H1 (cell line): ENCODE measurements around the gene PNMA8C. TPM values are rescaled to one million over a fixed set of nuclear protein-coding genes. Genes with fewer than 3 reads are reported as not detected.

Source experiments
- HDAC6 ChIP-seq: IDR thresholded peaks from one replicate; pipeline ENCODE4 v1.7.1; 2012; ENCODE audit warnings: low read depth, mild to moderate bottlenecking, inconsistent platforms, low read length, moderate library complexity
- RXRA ChIP-seq: IDR thresholded peaks from 2 replicates; pipeline ENCODE4 v1.6.1; 2011; ENCODE audit warnings: low read depth, mild to moderate bottlenecking, low read length, moderate library complexity; ENCODE audit not compliant: insufficient read depth
- TCF12 ChIP-seq: IDR thresholded peaks from 2 replicates; pipeline ENCODE4 v1.6.1; 2011; ENCODE audit warnings: low read depth, mild to moderate bottlenecking, low read length
- USF2 ChIP-seq: IDR thresholded peaks from 2 replicates; pipeline ENCODE4 v1.6.1; 2011; ENCODE audit warnings: low read length, improper control_type of control experiment
- YY1 ChIP-seq: IDR thresholded peaks from 2 replicates; pipeline ENCODE4 v1.6.1; 2011; ENCODE audit warnings: low read depth, mild to moderate bottlenecking, low read length
- polyA plus RNA-seq, 7 experiments: library from polyadenylated mRNA; depleted of rRNA in 3 of 7; stranded (reverse) in 5 of 7; unstranded in 2 of 7; fragments of >200 nt in 5 of 7; fragments of 200-250 nt in 2 of 7; gene quantifications; 1 replicate in 5 of 7; 2 replicates in 1 of 7; 4 replicates in 1 of 7; pipeline versions ENCODE4 v1.2.1 to v1.2.3, GENCODE V29; 2011 to 2013; ENCODE audit warnings: missing spikeins in 2 of 7, mixed read lengths in 2 of 7
- total RNA-seq: library from RNA; stranded (reverse); fragmentation: NEBNext Ultra II Directional; extraction: Animal tissue kit (Norgen Biotek cat#: 25700); gene quantifications from 2 replicates; pipeline ENCODE4 v1.2.1, GENCODE V29; 2021

Gene PNMA8C
- total and polyA plus RNA-seq, 2 of the 8 experiments (the other 6 are each of a cell fraction or from before 2014, with no cell fraction given) = 0.53 to 1.8 TPM

GRCh38 chr19:46442808-46443450 lies 14.2 kb upstream of the PNMA8C start (continued):
- no peak for TF ChIP-seq USF2
- no peak for TF ChIP-seq YY1
- no peak for TF ChIP-seq RXRA
- TF ChIP-seq TCF12 = no peak
- TF ChIP-seq HDAC6 = no peak
